ENCODE data around the gene OGA.

DNA sequence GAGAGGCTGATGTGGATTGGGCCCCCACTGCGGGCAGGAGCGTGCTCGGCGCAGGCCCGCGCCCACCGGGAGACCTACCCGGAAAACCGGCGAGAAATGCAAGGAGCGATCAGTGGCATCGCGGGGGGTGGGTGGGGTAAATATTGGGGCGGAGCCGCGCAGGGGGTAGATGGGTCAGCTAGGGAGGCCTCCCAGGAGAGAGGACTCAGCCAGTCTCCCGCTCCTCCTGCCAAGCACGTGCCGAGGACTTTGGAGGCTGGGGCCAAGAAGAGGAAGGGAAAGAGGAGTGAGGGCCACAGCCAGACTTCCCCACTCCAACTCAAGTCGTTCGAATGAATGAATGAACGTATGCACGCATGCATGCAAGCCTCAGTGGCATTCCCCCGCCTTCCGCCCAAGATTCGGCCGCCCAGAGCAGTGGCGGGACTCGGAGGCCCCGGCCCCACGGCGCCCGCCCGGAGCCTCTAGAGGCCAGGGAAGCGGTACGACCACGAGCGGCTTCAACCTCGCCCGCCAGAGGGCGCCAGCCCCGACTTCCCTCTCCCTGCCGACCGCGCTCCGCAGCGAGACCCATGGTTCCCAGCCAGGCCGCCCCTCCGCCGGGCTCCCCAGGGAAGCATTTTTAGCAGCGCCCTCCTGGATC, 38.6 kb downstream of the OGA start:
- TF ChIP-seq, protein P1, sequence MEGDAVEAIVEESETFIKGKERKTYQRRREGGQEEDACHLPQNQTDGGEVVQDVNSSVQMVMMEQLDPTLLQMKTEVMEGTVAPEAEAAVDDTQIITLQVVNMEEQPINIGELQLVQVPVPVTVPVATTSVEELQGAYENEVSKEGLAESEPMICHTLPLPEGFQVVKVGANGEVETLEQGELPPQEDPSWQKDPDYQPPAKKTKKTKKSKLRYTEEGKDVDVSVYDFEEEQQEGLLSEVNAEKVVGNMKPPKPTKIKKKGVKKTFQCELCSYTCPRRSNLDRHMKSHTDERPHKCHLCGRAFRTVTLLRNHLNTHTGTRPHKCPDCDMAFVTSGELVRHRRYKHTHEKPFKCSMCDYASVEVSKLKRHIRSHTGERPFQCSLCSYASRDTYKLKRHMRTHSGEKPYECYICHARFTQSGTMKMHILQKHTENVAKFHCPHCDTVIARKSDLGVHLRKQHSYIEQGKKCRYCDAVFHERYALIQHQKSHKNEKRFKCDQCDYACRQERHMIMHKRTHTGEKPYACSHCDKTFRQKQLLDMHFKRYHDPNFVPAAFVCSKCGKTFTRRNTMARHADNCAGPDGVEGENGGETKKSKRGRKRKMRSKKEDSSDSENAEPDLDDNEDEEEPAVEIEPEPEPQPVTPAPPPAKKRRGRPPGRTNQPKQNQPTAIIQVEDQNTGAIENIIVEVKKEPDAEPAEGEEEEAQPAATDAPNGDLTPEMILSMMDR (IDR thresholded peaks at IDR 0.05; ENCODE audit: insufficient read depth, low read length, poor library complexity, severe bottlenecking), result peak; percentile 48
- TF ChIP-seq EZH2phosphoT487 (conservative IDR thresholded peaks at IDR 0.05; ENCODE audit: low read length), result no peak
